Type B pancreatic cell (in vitro differentiated cells): ENCODE data around the gene LCOR. TPM values are rescaled to one million over a fixed set of nuclear protein-coding genes. Genes with fewer than 3 reads are reported as not detected.
A peak's percentile ranks its signal among the peaks of the same experiment; 100 is the strongest.

Experiments used
- DNase-seq: peaks from one replicate; pipeline ENCODE4 v3.0.0; 2021; ENCODE audit warnings: mixed read lengths; ENCODE audit not compliant: unreplicated experiment; ENCODE audit errors: extremely low spot score
- H3K27ac Mint-ChIP-seq: 2 replicates; pipeline ENCODE4 v1.8.0; 2021; ENCODE audit warnings: mild to moderate bottlenecking, mixed read lengths
- H3K27me3 Mint-ChIP-seq: 2 replicates; pipeline ENCODE4 v1.8.0; 2021; ENCODE audit warnings: mixed read lengths
- H3K36me3 Mint-ChIP-seq: 2 replicates; pipeline ENCODE4 v1.8.0; 2021; ENCODE audit warnings: mixed read lengths
- H3K4me1 Mint-ChIP-seq: one replicate; pipeline ENCODE4 v1.8.0; 2021; ENCODE audit warnings: mixed read lengths; ENCODE audit not compliant: unreplicated experiment
- H3K4me3 Mint-ChIP-seq: 2 replicates; pipeline ENCODE4 v1.8.0; 2021; ENCODE audit warnings: mild to moderate bottlenecking, mixed read lengths
- H3K9me3 Mint-ChIP-seq: 2 replicates; pipeline ENCODE4 v1.8.0; 2021; ENCODE audit warnings: mixed read lengths
- CTCF ChIP-seq: fragments of 200-600 bp; sonication (generic); conservative IDR thresholded peaks from 2 replicates; pipeline ENCODE4 v1.5.0; 2021; ENCODE audit warnings: antibody characterized with exemption, mild to moderate bottlenecking
- total RNA-seq: library from RNA; stranded (reverse); gene quantifications from 2 replicates; pipeline ENCODE4 v1.2.1, GENCODE V29; 2021; ENCODE audit warnings: low replicate concordance

LCOR gene
- total RNA-seq, 1 donor from 2014 or later: 55.1 TPM

DNA sequence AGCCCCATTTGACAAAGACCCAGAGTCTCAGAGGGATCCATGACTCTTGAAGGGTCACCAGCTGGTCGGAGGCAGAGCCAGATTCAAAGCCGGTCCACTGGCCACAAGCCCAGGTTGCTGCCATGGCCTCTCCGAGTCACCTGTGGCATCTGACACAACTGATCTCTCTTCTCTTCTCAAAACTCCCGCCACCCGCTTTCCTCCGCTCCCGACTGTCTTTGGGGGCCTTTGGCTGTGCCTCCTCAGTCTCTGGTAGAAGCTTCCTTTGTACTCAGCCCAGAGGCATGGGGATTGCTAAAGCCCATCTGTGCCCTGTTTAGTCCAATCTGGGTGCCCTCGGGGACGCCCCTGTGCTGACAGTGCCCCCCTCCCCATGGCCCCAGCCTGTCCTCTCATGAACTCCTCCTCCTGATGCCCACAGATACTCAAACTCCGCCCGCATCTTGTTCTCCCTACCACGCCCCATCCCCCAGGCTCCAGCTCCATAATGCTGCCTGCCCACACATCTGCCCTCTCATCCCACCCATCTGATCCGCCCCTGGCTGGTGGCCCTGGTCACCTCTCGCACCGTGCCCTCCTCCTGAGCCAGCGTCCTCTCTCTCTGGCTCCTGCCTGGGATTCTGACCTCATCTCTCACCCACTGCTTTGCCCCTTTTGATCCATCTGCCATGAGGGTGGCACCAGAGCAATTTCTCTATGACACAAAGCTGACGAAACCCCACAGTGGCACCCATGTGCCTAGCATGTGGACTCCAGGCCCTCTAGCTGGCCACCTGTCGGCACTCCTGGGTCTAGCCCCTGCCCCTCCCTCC, 203.1 kb downstream of the LCOR start:
- no peak overlapping the region for H3K27ac Mint-ChIP-seq
- H3K4me1 Mint-ChIP-seq: peaks cover 12% of the 10 kb centered on the region
- no peak overlapping the region for H3K4me3 Mint-ChIP-seq
- H3K27me3 Mint-ChIP-seq: peaks cover 16% of the 10 kb centered on the region
- no peaks in the 10 kb centered on the region for H3K9me3 Mint-ChIP-seq
- TF ChIP-seq CTCF: no peak
- H3K36me3 Mint-ChIP-seq: no peaks in the 10 kb centered on the region
- no peak for DNase-seq

DNA sequence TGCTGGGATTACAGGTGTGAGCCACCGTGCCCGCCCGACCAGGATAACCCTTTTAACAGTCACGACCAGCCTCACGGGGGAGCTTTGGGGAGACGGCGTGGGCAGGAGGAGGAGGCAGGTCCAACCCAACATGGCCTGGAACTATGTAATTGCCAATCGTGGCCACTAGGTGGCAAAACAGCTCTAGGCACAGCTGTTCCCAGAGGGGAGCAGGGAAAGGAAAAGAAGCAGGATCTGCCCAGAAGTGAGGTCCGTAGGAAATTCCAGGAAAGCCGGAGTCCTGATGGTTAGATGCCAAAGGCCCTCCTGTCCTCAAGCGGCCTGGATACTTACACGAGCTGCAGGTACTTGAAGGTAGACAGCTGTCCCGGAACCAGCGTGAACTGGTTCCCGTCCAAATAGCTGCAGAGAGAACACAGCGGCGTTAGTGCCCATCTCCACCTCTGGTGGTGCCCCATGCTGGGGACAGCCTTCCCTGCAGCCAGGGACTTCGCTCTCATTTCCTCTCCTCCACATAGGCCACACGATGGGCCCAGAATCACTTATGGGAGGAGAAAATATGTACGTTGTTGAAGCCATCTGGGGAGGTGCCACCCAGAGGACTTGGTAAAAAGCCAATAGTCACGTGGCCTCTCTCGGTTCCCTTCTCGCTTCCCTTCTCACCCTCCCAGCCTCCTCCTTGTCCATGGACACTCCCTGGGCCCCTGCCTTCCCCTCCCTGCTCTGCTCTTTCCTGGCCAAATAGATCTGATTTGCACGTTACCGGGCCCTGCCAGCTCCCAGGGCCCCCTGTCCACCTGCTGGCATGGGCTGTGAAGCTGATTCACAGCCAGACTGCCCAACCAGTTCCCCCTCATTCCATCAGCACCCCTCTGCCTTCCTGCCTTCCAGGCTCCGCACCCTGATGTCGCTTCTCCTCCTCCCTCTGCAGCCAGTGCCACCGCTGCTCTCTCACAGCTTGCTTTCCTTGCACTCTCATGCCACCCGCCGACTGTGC, 205.6 kb downstream of the LCOR start:
- Mint-ChIP-seq H3K4me1 (peaks cover 12% of the 10 kb centered on the region), H3K36me3 (no peaks in the 10 kb centered on the region), H3K4me3 (no peak overlapping the region), H3K9me3 (no peaks in the 10 kb centered on the region), H3K27ac (no peak overlapping the region), H3K27me3 (peaks cover 16% of the 10 kb centered on the region)
- DNase-seq: no peak
- peak; percentile 92 for TF ChIP-seq CTCF

- DNase-seq: no peak
- Mint-ChIP-seq H3K27me3 (peaks cover 16% of the 10 kb centered on the region), H3K36me3 (no peaks in the 10 kb centered on the region), H3K27ac (no peak overlapping the region), H3K9me3 (no peaks in the 10 kb centered on the region), H3K4me1 (peaks cover 12% of the 10 kb centered on the region), H3K4me3 (no peak overlapping the region)
- TF ChIP-seq CTCF: no peak
Observed at GRCh38 chr10:97038688-97039087, 206.6 kb downstream of the LCOR start.

DNA sequence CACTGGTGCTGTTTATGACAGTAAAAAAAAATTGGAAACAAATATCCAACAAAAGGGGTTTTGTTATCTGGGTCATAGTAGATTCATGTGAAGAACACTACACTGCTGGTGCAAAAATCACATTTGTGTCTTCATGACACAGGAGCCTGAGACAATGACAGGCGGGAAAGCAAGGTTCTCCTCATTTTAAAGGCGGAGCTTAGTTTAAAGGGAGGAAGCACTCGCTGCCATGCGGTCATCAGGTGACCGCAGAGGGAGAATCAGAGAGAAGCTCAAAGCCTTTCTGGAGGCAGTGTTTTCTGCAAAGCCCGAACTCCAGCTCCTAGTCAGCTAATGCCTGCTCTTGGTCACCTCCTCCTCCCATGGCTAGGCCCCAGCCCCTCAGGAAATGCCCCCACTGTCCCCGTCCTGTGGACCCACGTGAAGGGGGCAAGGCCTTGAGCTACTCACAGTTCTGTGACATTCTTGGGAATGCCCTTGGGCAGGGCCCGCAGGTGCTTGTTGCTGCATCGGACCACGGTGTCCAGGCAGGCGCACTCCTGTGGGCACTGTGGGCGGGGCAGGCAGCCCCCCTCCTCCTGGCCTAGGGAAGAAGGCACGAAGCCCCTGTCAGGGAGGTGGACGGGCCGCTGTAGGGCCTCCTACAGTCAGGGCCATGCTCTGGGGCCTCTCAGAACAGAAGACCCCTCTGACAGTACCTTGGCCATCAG, 207.6 kb downstream of the LCOR start:
- Mint-ChIP-seq H3K36me3 (no peaks in the 10 kb centered on the region), H3K27ac (no peak overlapping the region)
- no peak for DNase-seq

More for the DNA sequence above, 207.6 kb downstream of the LCOR start:
- no peaks in the 10 kb centered on the region for H3K9me3 Mint-ChIP-seq
- peaks cover 16% of the 10 kb centered on the region for H3K27me3 Mint-ChIP-seq
- H3K4me3 Mint-ChIP-seq: no peak overlapping the region
- H3K4me1 Mint-ChIP-seq: peaks cover 12% of the 10 kb centered on the region
- TF ChIP-seq CTCF: no peak
